Measurements from ENCODE around the gene ARID5B.

- TF ChIP-seq, protein P1, sequence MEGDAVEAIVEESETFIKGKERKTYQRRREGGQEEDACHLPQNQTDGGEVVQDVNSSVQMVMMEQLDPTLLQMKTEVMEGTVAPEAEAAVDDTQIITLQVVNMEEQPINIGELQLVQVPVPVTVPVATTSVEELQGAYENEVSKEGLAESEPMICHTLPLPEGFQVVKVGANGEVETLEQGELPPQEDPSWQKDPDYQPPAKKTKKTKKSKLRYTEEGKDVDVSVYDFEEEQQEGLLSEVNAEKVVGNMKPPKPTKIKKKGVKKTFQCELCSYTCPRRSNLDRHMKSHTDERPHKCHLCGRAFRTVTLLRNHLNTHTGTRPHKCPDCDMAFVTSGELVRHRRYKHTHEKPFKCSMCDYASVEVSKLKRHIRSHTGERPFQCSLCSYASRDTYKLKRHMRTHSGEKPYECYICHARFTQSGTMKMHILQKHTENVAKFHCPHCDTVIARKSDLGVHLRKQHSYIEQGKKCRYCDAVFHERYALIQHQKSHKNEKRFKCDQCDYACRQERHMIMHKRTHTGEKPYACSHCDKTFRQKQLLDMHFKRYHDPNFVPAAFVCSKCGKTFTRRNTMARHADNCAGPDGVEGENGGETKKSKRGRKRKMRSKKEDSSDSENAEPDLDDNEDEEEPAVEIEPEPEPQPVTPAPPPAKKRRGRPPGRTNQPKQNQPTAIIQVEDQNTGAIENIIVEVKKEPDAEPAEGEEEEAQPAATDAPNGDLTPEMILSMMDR (IDR thresholded peaks at IDR 0.05), result no peak
- TF ChIP-seq POLR2A (IDR thresholded peaks at IDR 0.05), result no peak
Measured at GRCh38 chr10:61952028-61952674, 50.7 kb downstream of the ARID5B start.
